GM12878 (cell line): ENCODE results near the gene ITSN1. TPM values are rescaled to one million over a fixed set of nuclear protein-coding genes. Genes with fewer than 3 reads are reported as not detected.

Experiments
- ATAC-seq: fragments of 200-7000 bp; cut with Tn5 transposase; 3 replicates; pipeline ENCODE4 v1.9.1; 2020; ENCODE audit warnings: mild to moderate bottlenecking, moderate library complexity
- BruUV-seq: library from RNA; stranded (reverse); fragments of 400-500 nt; replicated peaks from 2 replicates; lab custom pipeline; 2021; lab: Mats Ljungman, UMichigan
- CTCF ChIA-PET: fragments of 300-600 bp; sonication (Branson Sonifier 250); formaldehyde crosslinking; extraction: SDS; loops from one replicate; lab custom pipeline; 2021; ENCODE audit warnings: inconsistent platforms; lab: Yijun Ruan, JAX
- POLR2A ChIA-PET: fragments of 350-600 bp; formaldehyde crosslinking; extraction: SDS; loops from one replicate; lab custom pipeline; 2021; ENCODE audit warnings: inconsistent platforms; lab: Charles Lee
- RAD21 ChIA-PET: fragments of 300-600 bp; sonication (Branson Sonifier 250); formaldehyde crosslinking; loops from one replicate; lab custom pipeline; 2023; ENCODE audit warnings: antibody characterized with exemption; ENCODE audit not compliant: unreplicated experiment; lab: Charles Lee
- SMC1A ChIA-PET: fragments of 300-600 bp; sonication (Branson Sonifier 250); formaldehyde crosslinking; loops from one replicate; lab custom pipeline; 2023; ENCODE audit not compliant: unreplicated experiment, uncharacterized antibody; lab: Charles Lee
- DNase-seq: peaks from one replicate; pipeline ENCODE4 v3.0.0-alpha.2; 2011; ENCODE audit warnings: low read depth, low spot score
- FAIRE-seq: peaks from 3 replicates; lab custom pipeline; 2011; peaks lifted over from hg19 to GRCh38; lab: Jason Lieb, UNC
- H2AFZ ChIP-seq: 2 replicates; pipeline ENCODE4 v1.6.0; 2011; ENCODE audit warnings: low read depth, low read length, control low read depth; ENCODE audit not compliant: control insufficient read depth
- H3K27ac ChIP-seq: 2 replicates; pipeline ENCODE4 v1.5.1; 2011; ENCODE audit warnings: control low read depth; ENCODE audit not compliant: control insufficient read depth, insufficient read depth
- H3K27me3 ChIP-seq, 2 experiments: replicated peaks in 1 of 2; 2 replicates each; pipeline versions ENCODE4 v1.6.0 to v1.6.1; 2011; ENCODE audit warnings: low read length in 1 of 2; ENCODE audit not compliant: control insufficient read depth in 2 of 2, insufficient read depth in 2 of 2
- H3K36me3 ChIP-seq, 2 experiments: 2 replicates each; pipeline ENCODE4 v1.5.1; 2011; ENCODE audit warnings: low read length in 1 of 2; ENCODE audit not compliant: control insufficient read depth in 2 of 2, insufficient read depth in 2 of 2
- H3K4me1 ChIP-seq: 2 replicates; pipeline ENCODE4 v1.6.1; 2011; ENCODE audit warnings: mild to moderate bottlenecking, low read length, moderate library complexity, mixed read lengths; ENCODE audit not compliant: control insufficient read depth, insufficient read depth
- H3K4me2 ChIP-seq: 2 replicates; pipeline ENCODE4 v1.6.0; 2011; ENCODE audit warnings: control low read depth; ENCODE audit not compliant: control insufficient read depth, insufficient read depth
- H3K4me3 ChIP-seq: fragments of 200-600 bp; sonication (generic); 2 replicates; pipeline ENCODE4 v1.5.1; 2016
- H3K79me2 ChIP-seq: 2 replicates; pipeline ENCODE4 v1.6.0; 2011; ENCODE audit warnings: low read length; ENCODE audit not compliant: control insufficient read depth, insufficient read depth
- H3K9ac ChIP-seq: 2 replicates; pipeline ENCODE4 v1.8.0; 2011; ENCODE audit warnings: low read length, control low read depth, mixed read lengths; ENCODE audit not compliant: control insufficient read depth, insufficient read depth
- H3K9me3 ChIP-seq: replicated peaks from 3 replicates; pipeline ENCODE4 v1.5.1; 2011; ENCODE audit warnings: mild to moderate bottlenecking, low read length; ENCODE audit not compliant: control insufficient read depth, insufficient read depth
- H4K20me1 ChIP-seq: 2 replicates; pipeline ENCODE4 v1.6.0; 2011; ENCODE audit not compliant: control insufficient read depth, insufficient read depth
- ATF7 ChIP-seq: fragments of 450-650 bp; IDR thresholded peaks from 2 replicates; pipeline ENCODE4 v1.6.1; 2016; ENCODE audit warnings: low read depth, mild to moderate bottlenecking
- BCL3 ChIP-seq: IDR thresholded peaks from 2 replicates; pipeline ENCODE4 v1.6.1; 2011; ENCODE audit warnings: borderline replicate concordance, low read depth, mild to moderate bottlenecking, moderate library complexity, low read length; ENCODE audit not compliant: insufficient read depth, poor library complexity, severe bottlenecking
- BCLAF1 ChIP-seq: fragments of 450-650 bp; IDR thresholded peaks from 2 replicates; pipeline ENCODE4 v1.6.1; 2017; ENCODE audit warnings: antibody characterized with exemption, mild to moderate bottlenecking, moderate library complexity
- BRCA1 ChIP-seq: IDR thresholded peaks from 2 replicates; pipeline ENCODE4 v1.6.1; 2011; ENCODE audit warnings: low read depth, low read length, improper control_type of control experiment
- DPF2 ChIP-seq: fragments of 450-650 bp; IDR thresholded peaks from 2 replicates; pipeline ENCODE4 v1.6.1; 2017; ENCODE audit warnings: mild to moderate bottlenecking
- JUNB ChIP-seq: IDR thresholded peaks from 2 replicates; pipeline ENCODE4 v1.6.1; 2016; ENCODE audit warnings: antibody characterized with exemption, mild to moderate bottlenecking
- MAX ChIP-seq: IDR thresholded peaks from 2 replicates; pipeline ENCODE4 v1.6.1; 2012; ENCODE audit warnings: low read depth, low read length, improper control_type of control experiment
- MYC ChIP-seq: IDR thresholded peaks from 2 replicates; pipeline ENCODE4 v1.6.1; 2011; ENCODE audit warnings: mild to moderate bottlenecking, low read length, moderate library complexity, inconsistent platforms; ENCODE audit not compliant: insufficient read depth, insufficient replicate concordance, insufficient read length, severe bottlenecking
- NFYA ChIP-seq: IDR thresholded peaks from 2 replicates; pipeline ENCODE4 v1.6.1; 2011; ENCODE audit warnings: low read depth, mild to moderate bottlenecking, low read length, improper control_type of control experiment, borderline replicate concordance
- NR2F1 ChIP-seq: fragments of 450-650 bp; conservative IDR thresholded peaks from 2 replicates; pipeline ENCODE4 v1.6.1; 2017; ENCODE audit warnings: mild to moderate bottlenecking
- NRF1 ChIP-seq: conservative IDR thresholded peaks from 2 replicates; pipeline ENCODE4 v1.6.1; 2011; ENCODE audit warnings: mild to moderate bottlenecking, low read depth, low read length, improper control_type of control experiment
- STAT3 ChIP-seq: IDR thresholded peaks from 2 replicates; pipeline ENCODE4 v1.6.1; 2011; ENCODE audit warnings: low read depth, low read length, improper control_type of control experiment
- TAF1 ChIP-seq: IDR thresholded peaks from 2 replicates; pipeline ENCODE4 v1.6.1; 2011; ENCODE audit warnings: mild to moderate bottlenecking, low read depth, low read length, borderline replicate concordance
- WRNIP1 ChIP-seq: IDR thresholded peaks from 2 replicates; pipeline ENCODE4 v1.6.1; 2011; ENCODE audit warnings: low read depth, low read length, improper control_type of control experiment, borderline replicate concordance
- WGBS: methylation state at CpG from one replicate; pipeline ENCODE4 v1.1.6; 2016; ENCODE audit warnings: low lambda C conversion rate; ENCODE audit not compliant: insufficient replicate concordance, insufficient coverage; ENCODE audit errors: missing lambda C conversion rate; 5-methylcytosine and 5-hydroxymethylcytosine counted together
- in situ Hi-C: fragments of 300-500 bp; cut with MboI; formaldehyde crosslinking; loops from 9 replicates; pipeline ENCODE4 v1.14.3; 2018; ENCODE audit warnings: mixed read lengths
- intact Hi-C: fragments of 100-400 bp; cut with micrococcal nuclease; formaldehyde crosslinking; loops from one replicate; pipeline ENCODE4 v1.14.2; 2022; ENCODE audit not compliant: unreplicated experiment
- polyA plus RNA-seq, 11 experiments: library from polyadenylated mRNA; depleted of rRNA in 4 of 11; unstranded in 6 of 11; stranded (reverse) in 5 of 11; fragments of >200 nt; fragmentation: Nextera tagmentation in 4 of 11; fragmentation: Illumina TruSeq in 1 of 11; extraction: Ambion mirVana in 4 of 11; extraction: Trizol in 1 of 11; gene quantifications; 1 replicate in 1 of 11; 2 replicates in 10 of 11; pipeline versions ENCODE4 v1.2.1 to v1.2.3, GENCODE V29; 2011 to 2016; ENCODE audit warnings: inconsistent platforms in 2 of 11, missing spikeins in 2 of 11, low read depth in 1 of 11
- total RNA-seq, 4 experiments: library from RNA; depleted of rRNA in 3 of 4; stranded (reverse); fragments of >200 nt in 3 of 4; fragmentation: Illumina TruSeq in 1 of 4; extraction: Trizol in 1 of 4; gene quantifications; 2 replicates each; pipeline versions ENCODE4 v1.2.1 to v1.2.3, GENCODE V29; 2013 to 2021
- TF ChIP-seq, protein P1 (sequence below): IDR thresholded peaks from 2 replicates; pipeline ENCODE4 v1.6.1; 2012; ENCODE audit warnings: improper control_type of control experiment, low read depth, low read length; ENCODE audit not compliant: insufficient replicate concordance

The ITSN1 gene
- total and polyA plus RNA-seq, 10 of the 15 experiments (the other 5 are each of a cell fraction or from before 2014, with no cell fraction given) = 0.89 to 10.6 (median 4.8) TPM

- DNase-seq = no peak
- no peak for ATAC-seq
- Histone ChIP-seq H3K36me3 (no peaks in the 10 kb centered on the region), H3K27me3 (no peaks in the 10 kb centered on the region), H3K9ac (no peak overlapping the region), H3K27ac (no peak overlapping the region), H3K4me3 (no peak overlapping the region), H3K9me3 (no peaks in the 10 kb centered on the region), H3K4me1 (no peaks in the 10 kb centered on the region), H2AFZ (no peak overlapping the region), H3K4me2 (no peak overlapping the region), H4K20me1 (no peaks in the 10 kb centered on the region), H3K79me2 (no peaks in the 10 kb centered on the region)
- ChIA-PET SMC1A (no interaction called here), RAD21 (no interaction called here), POLR2A (no interaction called here), CTCF (no interaction called here)
- intact Hi-C loops = no loop called here
- WGBS = 52% methylated on average over 7 of the region's 7 CpGs
- in situ Hi-C loops = no loop called here
- BruUV-seq = no TSS peak
- no peak for FAIRE-seq
- TF ChIP-seq JUNB (no peak), BCL3 (no peak), STAT3 (no peak), MYC (no peak), WRNIP1 (no peak), NFYA (no peak), MAX (no peak), TAF1 (no peak), NR2F1 (no peak), NRF1 (no peak), BRCA1 (no peak), DPF2 (no peak), ATF7 (no peak), BCLAF1 (no peak)
- TF ChIP-seq, protein P1, sequence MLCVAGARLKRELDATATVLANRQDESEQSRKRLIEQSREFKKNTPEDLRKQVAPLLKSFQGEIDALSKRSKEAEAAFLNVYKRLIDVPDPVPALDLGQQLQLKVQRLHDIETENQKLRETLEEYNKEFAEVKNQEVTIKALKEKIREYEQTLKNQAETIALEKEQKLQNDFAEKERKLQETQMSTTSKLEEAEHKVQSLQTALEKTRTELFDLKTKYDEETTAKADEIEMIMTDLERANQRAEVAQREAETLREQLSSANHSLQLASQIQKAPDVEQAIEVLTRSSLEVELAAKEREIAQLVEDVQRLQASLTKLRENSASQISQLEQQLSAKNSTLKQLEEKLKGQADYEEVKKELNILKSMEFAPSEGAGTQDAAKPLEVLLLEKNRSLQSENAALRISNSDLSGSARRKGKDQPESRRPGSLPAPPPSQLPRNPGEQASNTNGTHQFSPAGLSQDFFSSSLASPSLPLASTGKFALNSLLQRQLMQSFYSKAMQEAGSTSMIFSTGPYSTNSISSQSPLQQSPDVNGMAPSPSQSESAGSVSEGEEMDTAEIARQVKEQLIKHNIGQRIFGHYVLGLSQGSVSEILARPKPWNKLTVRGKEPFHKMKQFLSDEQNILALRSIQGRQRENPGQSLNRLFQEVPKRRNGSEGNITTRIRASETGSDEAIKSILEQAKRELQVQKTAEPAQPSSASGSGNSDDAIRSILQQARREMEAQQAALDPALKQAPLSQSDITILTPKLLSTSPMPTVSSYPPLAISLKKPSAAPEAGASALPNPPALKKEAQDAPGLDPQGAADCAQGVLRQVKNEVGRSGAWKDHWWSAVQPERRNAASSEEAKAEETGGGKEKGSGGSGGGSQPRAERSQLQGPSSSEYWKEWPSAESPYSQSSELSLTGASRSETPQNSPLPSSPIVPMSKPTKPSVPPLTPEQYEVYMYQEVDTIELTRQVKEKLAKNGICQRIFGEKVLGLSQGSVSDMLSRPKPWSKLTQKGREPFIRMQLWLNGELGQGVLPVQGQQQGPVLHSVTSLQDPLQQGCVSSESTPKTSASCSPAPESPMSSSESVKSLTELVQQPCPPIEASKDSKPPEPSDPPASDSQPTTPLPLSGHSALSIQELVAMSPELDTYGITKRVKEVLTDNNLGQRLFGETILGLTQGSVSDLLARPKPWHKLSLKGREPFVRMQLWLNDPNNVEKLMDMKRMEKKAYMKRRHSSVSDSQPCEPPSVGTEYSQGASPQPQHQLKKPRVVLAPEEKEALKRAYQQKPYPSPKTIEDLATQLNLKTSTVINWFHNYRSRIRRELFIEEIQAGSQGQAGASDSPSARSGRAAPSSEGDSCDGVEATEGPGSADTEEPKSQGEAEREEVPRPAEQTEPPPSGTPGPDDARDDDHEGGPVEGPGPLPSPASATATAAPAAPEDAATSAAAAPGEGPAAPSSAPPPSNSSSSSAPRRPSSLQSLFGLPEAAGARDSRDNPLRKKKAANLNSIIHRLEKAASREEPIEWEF = no peak
Measured at GRCh38 chr21:33813832-33814365, 171.6 kb downstream of the ITSN1 start.
